Superior temporal gyrus (tissue), 1 donor: ENCODE results near the gene KCNS1.

ENCODE experiments used
- DNase-seq: peaks from one replicate; pipeline ENCODE4 v3.0.0-alpha.2; 2016; ENCODE audit errors: extremely low spot score

The KCNS1 gene

DNA sequence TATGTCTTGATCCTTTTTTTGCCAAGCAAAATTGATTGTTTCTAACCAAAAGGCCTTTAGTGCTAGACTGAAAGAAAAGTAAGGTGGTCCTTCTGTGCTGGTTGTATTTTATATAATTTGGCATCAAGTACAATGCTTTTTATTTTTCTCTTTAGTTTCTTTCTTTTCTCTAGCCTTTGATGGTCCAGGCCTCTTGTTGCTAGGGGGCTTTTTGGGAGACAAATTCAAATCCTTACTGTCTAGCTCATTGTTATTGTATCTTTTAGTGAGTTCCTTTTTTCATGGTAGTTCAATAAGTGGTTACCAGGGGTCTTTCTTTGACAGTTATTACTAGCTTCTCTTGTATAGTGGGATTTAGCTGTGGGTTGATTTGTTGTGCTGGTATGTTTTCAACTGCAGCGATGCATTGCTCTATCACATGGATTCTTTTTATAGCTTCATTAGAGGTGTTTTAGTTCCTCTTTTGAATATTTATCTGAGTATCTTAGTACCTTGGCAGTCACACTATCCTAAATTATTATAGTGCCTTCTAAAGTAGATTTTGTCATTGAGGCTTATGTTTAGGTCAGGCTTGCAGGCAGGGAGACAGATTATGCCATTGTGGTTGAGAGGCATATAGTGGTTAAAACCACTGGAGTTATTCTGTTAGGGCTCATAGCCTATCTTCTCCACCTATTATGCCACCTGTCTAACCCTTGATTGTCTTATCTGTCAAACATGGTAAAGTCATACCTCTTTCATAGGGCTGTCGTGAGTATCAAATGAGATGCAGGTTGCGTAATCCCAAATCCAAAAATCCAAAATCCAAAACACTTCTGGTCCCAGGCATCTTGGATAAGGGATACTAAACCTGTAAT lies 49.5 kb downstream of the KCNS1 start:
- DNase-seq: peak; percentile 67

DNA sequence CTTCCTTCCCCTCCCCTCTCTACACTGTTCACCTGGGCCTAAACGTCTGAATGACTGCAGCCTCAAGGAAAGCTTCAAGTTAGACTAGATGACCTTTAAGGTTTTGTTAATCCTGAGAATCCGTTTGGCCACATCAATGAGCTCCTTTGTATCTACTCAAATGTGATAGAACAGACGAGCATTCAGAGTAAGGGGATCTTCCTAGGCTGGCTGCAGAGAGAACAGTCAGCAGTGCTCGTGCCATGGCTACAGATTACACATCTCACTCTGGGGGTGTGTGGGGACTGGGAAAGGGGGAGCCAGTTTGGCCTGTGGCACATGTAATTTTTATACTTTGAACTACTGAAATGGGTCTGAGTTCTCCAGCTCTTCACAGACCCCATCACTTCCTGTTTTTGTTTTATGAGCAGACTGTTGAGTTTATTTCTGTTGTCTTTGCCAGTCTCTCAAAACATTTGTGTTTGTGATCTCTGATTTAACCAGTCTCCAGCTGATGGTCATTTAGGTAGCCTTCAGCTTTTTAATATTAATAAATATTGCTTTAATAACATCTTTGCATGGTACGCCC lies 50.9 kb downstream of the KCNS1 start:
- DNase-seq: no peak

DNA sequence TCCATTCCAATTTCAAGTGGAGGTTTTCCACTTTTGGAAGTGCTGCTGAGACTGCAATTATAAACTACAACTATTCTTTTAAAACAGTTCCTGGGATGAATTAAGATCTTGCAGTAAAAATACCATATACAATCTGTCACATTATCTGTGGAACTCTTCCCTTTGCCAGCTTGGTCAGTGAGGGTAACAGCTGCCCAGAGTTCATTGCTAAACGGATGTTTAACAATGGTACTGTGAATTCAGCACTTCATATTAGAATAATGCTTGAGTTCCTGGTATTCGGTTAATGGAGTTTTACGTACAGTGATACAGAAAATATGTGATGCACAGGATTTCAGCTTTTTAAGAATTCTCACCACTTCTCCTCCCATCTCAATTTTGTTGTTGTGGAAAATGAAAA lies 51.5 kb downstream of the KCNS1 start:
- peak; percentile 89 for DNase-seq

DNA sequence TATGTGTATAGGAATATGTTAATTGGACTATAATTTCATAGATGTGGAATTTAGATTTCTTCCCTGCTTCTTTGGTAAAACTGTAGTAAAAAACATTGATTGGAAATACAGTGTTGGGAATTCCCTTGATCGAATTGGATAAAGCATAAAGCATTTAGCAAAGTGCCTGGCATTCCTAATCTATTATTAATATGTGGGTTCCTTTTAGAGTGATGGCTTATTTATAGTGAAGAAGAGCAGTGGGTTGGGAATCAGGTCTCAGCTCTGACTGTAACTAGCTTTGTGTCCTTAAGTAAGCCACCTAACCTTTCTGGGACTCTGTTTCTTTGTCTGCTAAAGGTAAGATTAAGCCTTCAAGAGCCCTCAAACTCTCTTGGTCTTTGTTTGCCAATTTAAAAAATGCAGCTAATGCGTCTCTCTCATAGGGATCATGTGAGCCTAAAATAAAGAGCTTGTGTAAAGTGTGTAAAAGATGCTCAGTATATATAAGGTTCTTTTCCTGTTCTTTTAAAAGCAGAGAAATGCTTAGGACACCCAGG lies 53.3 kb downstream of the KCNS1 start:
- no peak for DNase-seq

DNA sequence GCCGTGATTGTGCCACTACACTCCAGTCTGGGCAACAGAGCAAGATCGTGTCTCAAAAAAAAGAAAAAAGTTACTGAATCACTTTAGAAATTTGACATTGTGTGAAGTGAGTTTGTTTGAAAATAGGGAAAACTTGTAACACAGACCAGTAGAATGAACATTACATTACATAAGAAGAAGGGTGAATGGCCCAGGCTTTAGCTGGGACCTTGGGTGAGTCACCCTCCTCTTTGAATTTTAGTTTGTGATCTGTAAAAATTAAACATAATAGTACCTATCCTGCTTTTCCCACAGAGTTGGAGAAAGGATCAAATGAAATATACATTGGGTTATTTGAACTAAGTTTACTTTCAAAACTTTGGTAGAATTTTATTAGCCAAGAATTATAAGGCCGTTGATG lies 56.3 kb downstream of the KCNS1 start:
- no peak for DNase-seq

DNA sequence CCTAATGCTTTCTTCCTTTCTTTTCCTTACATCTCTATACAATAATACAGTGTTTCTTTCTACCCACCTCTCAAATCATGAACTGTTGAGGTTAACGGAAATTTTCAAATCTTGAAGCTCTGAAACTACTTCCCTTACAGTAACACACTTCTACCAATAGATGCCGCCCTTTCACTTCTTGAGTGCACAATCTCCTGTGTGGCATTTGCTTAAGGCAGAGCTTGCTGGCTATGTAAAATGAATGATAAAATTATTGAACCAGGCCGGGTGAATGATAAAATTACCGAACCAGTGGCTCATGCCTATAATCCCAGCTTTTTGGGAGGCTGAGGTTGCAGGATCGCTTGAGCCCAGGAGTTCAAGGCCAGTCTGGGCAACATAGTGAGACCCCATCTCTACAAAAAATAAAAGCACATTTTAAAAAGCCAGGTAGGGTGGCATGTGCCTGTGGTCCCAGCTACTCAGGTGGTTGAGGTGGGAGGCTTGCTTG lies 56.8 kb downstream of the KCNS1 start:
- peak; percentile 95 for DNase-seq

DNA sequence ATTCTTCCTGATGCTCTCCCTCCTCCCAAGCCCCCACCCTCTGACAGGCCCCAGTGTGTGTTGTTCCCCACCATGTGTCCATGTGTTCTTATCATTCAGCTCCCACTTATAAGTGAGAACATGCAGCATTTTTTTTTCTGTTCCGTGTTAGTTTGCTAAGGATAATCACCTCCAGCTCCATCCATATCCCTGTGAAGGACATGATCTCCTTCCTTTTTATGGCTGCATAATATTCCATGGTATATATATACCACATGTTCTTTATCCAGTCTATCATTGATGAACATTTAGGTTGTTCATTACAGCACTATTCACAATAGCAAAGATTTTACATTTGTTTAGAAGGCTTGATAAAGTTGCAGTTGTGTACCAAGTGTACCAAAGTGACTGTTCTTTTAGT lies 57.9 kb downstream of the KCNS1 start:
- DNase-seq: no peak
